Duodenal mucosa (tissue), 2 donors: ENCODE measurements around the gene SENP8.

ENCODE experiments used
- H3K27ac ChIP-seq: one replicate; pipeline ENCODE4 v1.7.0; 2013; ENCODE audit warnings: low read depth, low read length
- H3K27me3 ChIP-seq, 2 donors: one replicate each; pipeline ENCODE4 v1.7.0; 2013; ENCODE audit warnings: low read length in 2 of 2, control low read depth in 1 of 2; ENCODE audit not compliant: insufficient read depth in 2 of 2, control insufficient read depth in 1 of 2
- H3K36me3 ChIP-seq, 2 donors: one replicate each; pipeline ENCODE4 v1.7.0; 2013; ENCODE audit warnings: low read length in 2 of 2, control low read depth in 1 of 2; ENCODE audit not compliant: insufficient read depth in 2 of 2, control insufficient read depth in 1 of 2
- H3K4me1 ChIP-seq, 2 donors: one replicate each; pipeline ENCODE4 v1.7.0; 2013; ENCODE audit warnings: low read length in 2 of 2, control low read depth in 1 of 2; ENCODE audit not compliant: insufficient read depth in 2 of 2, control insufficient read depth in 1 of 2
- H3K4me3 ChIP-seq, 2 donors: one replicate each; pipeline ENCODE4 v1.7.0; 2013; ENCODE audit warnings: low read length in 2 of 2, low read depth in 1 of 2
- H3K9ac ChIP-seq, 2 donors: one replicate each; pipeline ENCODE4 v1.7.0; 2013; ENCODE audit warnings: low read length in 2 of 2, low read depth in 1 of 2
- H3K9me3 ChIP-seq, 2 donors: one replicate each; pipeline ENCODE4 v1.7.0; 2013; ENCODE audit warnings: low read length in 2 of 2, control low read depth in 1 of 2; ENCODE audit not compliant: control insufficient read depth in 1 of 2

Gene SENP8

GRCh38 chr15:72135719-72136118, 17.5 kb downstream of the SENP8 start:
- peaks cover 0 to 4% of the 10 kb centered on the region in 2 donors for H3K4me1 ChIP-seq
- H3K9ac ChIP-seq, result no peak overlapping the region
- no peak overlapping the region for H3K4me3 ChIP-seq
- H3K36me3 ChIP-seq, result peaks cover 0 to 2% of the 10 kb centered on the region in 2 donors
- H3K27me3 ChIP-seq, result no peaks in the 10 kb centered on the region
- no peaks in the 10 kb centered on the region for H3K9me3 ChIP-seq
- no peak overlapping the region for H3K27ac ChIP-seq

- H3K4me3 ChIP-seq, result no peak overlapping the region
- H3K27me3 ChIP-seq, result no peaks in the 10 kb centered on the region
- H3K9ac ChIP-seq, result no peak overlapping the region
- H3K9me3 ChIP-seq, result no peaks in the 10 kb centered on the region
- peaks cover 2 to 11% of the 10 kb centered on the region in 2 donors for H3K4me1 ChIP-seq
- H3K36me3 ChIP-seq, result peaks cover 0 to 2% of the 10 kb centered on the region in 2 donors
- H3K27ac ChIP-seq, result no peak overlapping the region
Measured at GRCh38 chr15:72136170-72137051, 18.2 kb downstream of the SENP8 start.

- Histone ChIP-seq H3K4me3 (no peak overlapping the region), H3K27ac (no peak overlapping the region), H3K4me1 (peaks cover 11 to 15% of the 10 kb centered on the region in 2 donors), H3K9ac (no peak overlapping the region), H3K9me3 (no peaks in the 10 kb centered on the region), H3K27me3 (no peaks in the 10 kb centered on the region), H3K36me3 (peaks cover 0 to 2% of the 10 kb centered on the region in 2 donors)
Measured at GRCh38 chr15:72139667-72140066, 21.5 kb downstream of the SENP8 start.

- Histone ChIP-seq H3K4me1 (peaks cover 11 to 15% of the 10 kb centered on the region in 2 donors), H3K9me3 (no peaks in the 10 kb centered on the region), H3K9ac (no peak overlapping the region), H3K27ac (no peak overlapping the region), H3K36me3 (peaks cover 0 to 2% of the 10 kb centered on the region in 2 donors), H3K4me3 (no peak overlapping the region), H3K27me3 (no peaks in the 10 kb centered on the region)
Measured at GRCh38 chr15:72140088-72140487, 21.9 kb downstream of the SENP8 start.

GRCh38 chr15:72141171-72142084, 23.2 kb downstream of the SENP8 start:
- Histone ChIP-seq H3K4me3 (no peak overlapping the region), H3K27me3 (no peaks in the 10 kb centered on the region), H3K4me1 (peaks cover 11 to 15% of the 10 kb centered on the region in 2 donors), H3K27ac (no peak overlapping the region), H3K9me3 (no peaks in the 10 kb centered on the region), H3K9ac (no peak overlapping the region), H3K36me3 (peaks cover 0 to 2% of the 10 kb centered on the region in 2 donors)

GRCh38 chr15:72146221-72146620, 28.0 kb downstream of the SENP8 start:
- Histone ChIP-seq H3K36me3 (no peaks in the 10 kb centered on the region), H3K4me3 (no peak overlapping the region), H3K9me3 (no peaks in the 10 kb centered on the region), H3K27me3 (no peaks in the 10 kb centered on the region), H3K9ac (no peak overlapping the region), H3K27ac (no peak overlapping the region), H3K4me1 (peaks cover 6 to 11% of the 10 kb centered on the region in 2 donors)

GRCh38 chr15:72146934-72147333, 28.7 kb downstream of the SENP8 start:
- Histone ChIP-seq H3K27ac (no peak overlapping the region), H3K4me3 (no peak overlapping the region), H3K4me1 (peaks cover 0 to 4% of the 10 kb centered on the region in 2 donors), H3K27me3 (no peaks in the 10 kb centered on the region), H3K36me3 (no peaks in the 10 kb centered on the region), H3K9ac (no peak overlapping the region), H3K9me3 (no peaks in the 10 kb centered on the region)

GRCh38 chr15:72147418-72147817, 29.2 kb downstream of the SENP8 start:
- H3K4me3 ChIP-seq, result no peak overlapping the region
- H3K27ac ChIP-seq, result no peak overlapping the region
- no peaks in the 10 kb centered on the region for H3K36me3 ChIP-seq

GRCh38 chr15:72153269-72154000, 35.2 kb downstream of the SENP8 start:
- Histone ChIP-seq H3K27me3 (no peaks in the 10 kb centered on the region), H3K4me1 (peaks cover 8 to 16% of the 10 kb centered on the region in 2 donors), H3K27ac (no peak overlapping the region)

More at GRCh38 chr15:72147418-72147817, 29.2 kb downstream of the SENP8 start:
- H3K9me3 ChIP-seq, result no peaks in the 10 kb centered on the region
- H3K9ac ChIP-seq, result no peak overlapping the region
- H3K4me1 ChIP-seq, result peaks cover 0 to under 1% of the 10 kb centered on the region in 2 donors
- no peaks in the 10 kb centered on the region for H3K27me3 ChIP-seq

More at GRCh38 chr15:72153269-72154000, 35.2 kb downstream of the SENP8 start:
- no peak overlapping the region for H3K4me3 ChIP-seq
- H3K36me3 ChIP-seq, result no peaks in the 10 kb centered on the region
- H3K9ac ChIP-seq, result no peak overlapping the region
- H3K9me3 ChIP-seq, result no peaks in the 10 kb centered on the region
